Measurements from ENCODE around the gene EFNA4. TPM values are rescaled to one million over a fixed set of nuclear protein-coding genes. Genes with fewer than 3 reads are reported as not detected.

The EFNA4 gene
- polyA plus RNA-seq, 1 experiment, result 10.1 TPM

DNA sequence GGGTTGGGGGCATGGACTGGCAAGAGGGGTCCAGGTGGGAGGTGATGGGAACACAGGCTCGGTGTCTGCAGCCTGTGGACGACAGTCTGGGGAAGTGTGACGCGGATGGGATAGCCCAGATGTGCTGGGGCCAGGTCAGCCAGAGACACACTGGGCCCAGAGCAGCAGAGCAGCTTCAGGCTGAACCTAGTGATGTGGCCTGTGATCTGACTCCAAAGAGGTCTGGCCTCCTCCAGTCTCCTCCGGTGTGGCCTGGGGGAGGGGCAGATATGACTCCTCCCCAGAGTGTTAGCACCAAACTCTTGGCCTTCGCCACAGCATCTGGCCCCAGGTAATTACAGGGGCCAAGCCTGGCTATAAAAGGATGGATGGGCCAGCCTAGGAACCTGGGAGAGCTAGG is 28.6 kb downstream of the EFNA4 start:
- TF ChIP-seq, protein P1, sequence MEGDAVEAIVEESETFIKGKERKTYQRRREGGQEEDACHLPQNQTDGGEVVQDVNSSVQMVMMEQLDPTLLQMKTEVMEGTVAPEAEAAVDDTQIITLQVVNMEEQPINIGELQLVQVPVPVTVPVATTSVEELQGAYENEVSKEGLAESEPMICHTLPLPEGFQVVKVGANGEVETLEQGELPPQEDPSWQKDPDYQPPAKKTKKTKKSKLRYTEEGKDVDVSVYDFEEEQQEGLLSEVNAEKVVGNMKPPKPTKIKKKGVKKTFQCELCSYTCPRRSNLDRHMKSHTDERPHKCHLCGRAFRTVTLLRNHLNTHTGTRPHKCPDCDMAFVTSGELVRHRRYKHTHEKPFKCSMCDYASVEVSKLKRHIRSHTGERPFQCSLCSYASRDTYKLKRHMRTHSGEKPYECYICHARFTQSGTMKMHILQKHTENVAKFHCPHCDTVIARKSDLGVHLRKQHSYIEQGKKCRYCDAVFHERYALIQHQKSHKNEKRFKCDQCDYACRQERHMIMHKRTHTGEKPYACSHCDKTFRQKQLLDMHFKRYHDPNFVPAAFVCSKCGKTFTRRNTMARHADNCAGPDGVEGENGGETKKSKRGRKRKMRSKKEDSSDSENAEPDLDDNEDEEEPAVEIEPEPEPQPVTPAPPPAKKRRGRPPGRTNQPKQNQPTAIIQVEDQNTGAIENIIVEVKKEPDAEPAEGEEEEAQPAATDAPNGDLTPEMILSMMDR (IDR thresholded peaks at IDR 0.05; ENCODE audit: low read depth, low read length), result no peak
- POLR2A ChIA-PET, result interaction anchor here (0.6 to 1.6 kb wide), 3 partner anchors 43 to 81 kb away, joined by 3 to 9 read pairs (median 7); partner anchors contain the start of gene KRTCAP2

DNA sequence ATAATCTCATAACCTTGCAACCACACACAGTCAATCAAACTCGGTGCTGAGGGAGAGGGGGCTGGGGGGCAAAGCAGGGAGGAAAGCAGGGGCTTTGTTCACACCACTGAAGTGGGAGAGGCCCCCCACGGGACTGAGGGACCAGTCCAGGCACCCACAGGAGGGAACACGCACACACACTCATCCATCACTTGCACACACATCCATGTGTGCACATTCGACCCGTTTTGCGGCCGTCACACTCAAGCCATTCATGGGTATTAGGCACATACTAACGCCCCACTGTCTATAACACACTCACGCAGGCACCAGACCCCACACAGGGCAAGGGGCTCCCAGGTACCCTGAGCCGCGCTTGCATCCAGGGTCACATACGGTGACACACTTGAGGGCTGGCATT is 29.1 kb downstream of the EFNA4 start:
- TF ChIP-seq, protein P1 (IDR thresholded peaks at IDR 0.05; ENCODE audit: low read depth, low read length), result no peak
- peaks cover 22% of the 10 kb centered on the region for H3K27me3 ChIP-seq (ENCODE audit: control insufficient read depth, insufficient read depth, low read length)
- CTCF ChIA-PET, result interaction anchor here (1.8 to 6.8 kb wide), 2 partner anchors 76 to 83 kb away, joined by 13 to 317 read pairs; partner anchors contain the start of genes KRTCAP2 and TRIM46
- no peak overlapping the region for H3K4me3 ChIP-seq (ENCODE audit: low read depth, low read length)
- H3K27ac ChIP-seq (ENCODE audit: low read depth, low read length), result no peak overlapping the region
- DNase-seq (ENCODE audit: low read depth, low spot score), result no peak
- POLR2A ChIA-PET, result no interaction called here
- H3K9me3 ChIP-seq (ENCODE audit: control insufficient read depth, insufficient read depth, low read length), result no peaks in the 10 kb centered on the region

More for the DNA sequence above, 28.6 kb downstream of the EFNA4 start:
- no peak for DNase-seq (ENCODE audit: low read depth, low spot score)
- peaks cover 19% of the 10 kb centered on the region for H3K27me3 ChIP-seq (ENCODE audit: control insufficient read depth, insufficient read depth, low read length)
- CTCF ChIA-PET, result interaction anchor here (0.5 to 6.8 kb wide), 23 partner anchors 8 to 275 kb away, joined by 3 to 317 read pairs (median 7); partner anchors contain the start of genes EFNA3, KRTCAP2, SLC50A1 and TRIM46
- H3K9me3 ChIP-seq (ENCODE audit: control insufficient read depth, insufficient read depth, low read length), result no peaks in the 10 kb centered on the region
- H3K27ac ChIP-seq (ENCODE audit: low read depth, low read length), result no peak overlapping the region
- H3K4me3 ChIP-seq (ENCODE audit: low read depth, low read length), result no peak overlapping the region

DNA sequence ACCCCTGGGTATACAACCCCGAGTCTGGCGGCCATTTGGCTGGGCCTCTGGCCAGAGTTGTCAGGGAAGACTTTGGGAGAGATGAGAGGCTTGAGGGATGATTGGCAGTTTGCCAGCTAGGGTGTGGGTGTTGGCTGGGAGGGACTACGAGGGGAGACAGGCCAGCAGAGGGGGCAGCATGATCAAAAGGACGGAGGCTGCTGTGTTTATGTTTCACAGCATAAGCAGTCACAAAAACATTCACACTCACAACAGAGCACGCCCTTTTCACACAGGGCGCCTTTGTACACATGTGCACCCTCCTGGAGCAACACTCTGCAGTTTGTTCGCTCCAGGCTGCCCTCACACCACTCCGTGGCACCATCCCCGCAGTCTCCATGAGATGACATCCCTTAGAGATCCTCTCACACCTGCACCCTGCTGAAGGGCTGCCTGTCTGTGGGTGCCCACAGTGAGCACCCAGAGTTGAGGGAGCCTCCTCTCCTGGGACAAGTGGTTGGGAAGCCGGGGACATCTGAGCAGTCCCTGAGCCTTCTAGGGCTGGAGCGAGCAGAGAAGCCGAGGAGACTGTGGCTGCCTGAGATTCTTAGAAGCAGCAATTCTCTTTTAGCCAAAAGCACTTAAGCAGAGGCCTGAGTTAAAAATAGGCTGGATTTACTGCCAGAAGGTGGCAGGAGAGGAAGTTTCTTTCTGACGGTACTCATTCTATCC is 30.5 kb downstream of the EFNA4 start:
- Histone ChIP-seq H3K9me3 (ENCODE audit: control insufficient read depth, insufficient read depth, low read length) (no peaks in the 10 kb centered on the region), H3K27ac (ENCODE audit: low read depth, low read length) (peak overlapping the region; percentile 11), H3K4me3 (ENCODE audit: low read depth, low read length) (no peak overlapping the region), H3K27me3 (ENCODE audit: control insufficient read depth, insufficient read depth, low read length) (peaks cover 24% of the 10 kb centered on the region)
- ChIA-PET POLR2A (no interaction called here), CTCF (interaction anchor here (2.4 to 6.8 kb wide), 3 partner anchors 9 to 74 kb away, joined by 16 to 317 read pairs (median 28); partner anchors contain the start of genes KRTCAP2 and TRIM46)
- no peak for DNase-seq (ENCODE audit: low read depth, low spot score)
- TF ChIP-seq, protein P1 (IDR thresholded peaks at IDR 0.05; ENCODE audit: low read depth, low read length), result peak; percentile 56

DNA sequence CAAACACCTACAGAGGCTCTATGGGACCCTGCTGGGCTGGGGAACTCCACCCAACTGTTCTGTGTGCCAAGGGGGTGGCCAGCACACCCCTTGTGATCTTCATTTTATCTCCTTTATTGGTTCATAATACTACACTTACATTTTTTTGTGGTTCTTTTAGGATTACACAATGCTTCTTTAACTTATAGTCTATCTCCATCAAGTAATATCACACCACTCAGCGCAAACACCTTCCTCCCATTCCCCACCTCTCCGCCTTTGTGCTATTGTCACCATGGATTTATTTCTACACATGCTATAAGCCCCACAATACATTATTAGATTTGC is 31.0 kb downstream of the EFNA4 start:
- peak overlapping the region; percentile 11 for H3K27ac ChIP-seq (ENCODE audit: low read depth, low read length)
- POLR2A ChIA-PET, result no interaction called here
- no peak for DNase-seq (ENCODE audit: low read depth, low spot score)
- TF ChIP-seq, protein P1 (IDR thresholded peaks at IDR 0.05; ENCODE audit: low read depth, low read length), result no peak
- CTCF ChIA-PET, result interaction anchor here (1.2 to 2.4 kb wide), 3 partner anchors 9 to 78 kb away, joined by 7 to 28 read pairs (median 16); partner anchors contain the start of gene KRTCAP2
- H3K9me3 ChIP-seq (ENCODE audit: control insufficient read depth, insufficient read depth, low read length), result no peaks in the 10 kb centered on the region
- H3K4me3 ChIP-seq (ENCODE audit: low read depth, low read length), result no peak overlapping the region
- peaks cover 21% of the 10 kb centered on the region for H3K27me3 ChIP-seq (ENCODE audit: control insufficient read depth, insufficient read depth, low read length)

DNA sequence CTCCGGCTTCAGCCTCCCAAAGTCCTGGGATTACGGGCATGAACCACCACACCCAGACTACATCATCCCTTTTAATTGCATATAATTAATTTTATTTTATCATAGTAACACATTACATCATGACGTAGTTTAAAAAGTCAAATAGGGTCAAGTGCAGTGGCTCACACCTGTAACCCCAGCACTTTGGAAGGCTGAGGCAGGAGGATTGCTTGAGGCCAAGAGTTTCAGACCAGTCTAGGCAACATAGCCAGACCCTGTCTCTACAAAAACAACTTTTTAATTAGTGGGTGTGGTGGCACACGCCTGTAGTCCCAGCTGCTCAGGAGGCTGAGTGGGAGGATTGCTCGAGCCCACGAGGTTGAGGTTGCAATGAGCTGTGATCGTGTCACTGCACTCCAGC is 35.8 kb downstream of the EFNA4 start:
- TF ChIP-seq, protein P1 (IDR thresholded peaks at IDR 0.05; ENCODE audit: low read depth, low read length), result no peak
- ChIA-PET POLR2A (no interaction called here), CTCF (interaction anchor here (1.0 to 1.9 kb wide), 2 partner anchors 8 to 74 kb away, joined by 4 to 22 read pairs; partner anchors contain the start of gene KRTCAP2)

More for the DNA sequence above, 35.8 kb downstream of the EFNA4 start:
- DNase-seq (ENCODE audit: low read depth, low spot score), result no peak
- Histone ChIP-seq H3K4me3 (ENCODE audit: low read depth, low read length) (no peak overlapping the region), H3K27me3 (ENCODE audit: control insufficient read depth, insufficient read depth, low read length) (peaks cover 14% of the 10 kb centered on the region), H3K27ac (ENCODE audit: low read depth, low read length) (no peak overlapping the region), H3K9me3 (ENCODE audit: control insufficient read depth, insufficient read depth, low read length) (no peaks in the 10 kb centered on the region)
